ENCODE data around the gene PRRC2A.

PRRC2A gene

GRCh38 chr6:31624070-31624469, 3.6 kb downstream of the PRRC2A start:
- no peak for DNase-seq (ENCODE audit: low spot score)

GRCh38 chr6:31626952-31627351, 6.4 kb downstream of the PRRC2A start:
- DNase-seq (ENCODE audit: low spot score): no peak

- no peak for DNase-seq (ENCODE audit: low spot score)
Measured at GRCh38 chr6:31627690-31628287, 7.3 kb downstream of the PRRC2A start.

GRCh38 chr6:31629014-31629413, 8.5 kb downstream of the PRRC2A start:
- DNase-seq (ENCODE audit: low spot score): no peak

- DNase-seq (ENCODE audit: low spot score): no peak
Measured at GRCh38 chr6:31630177-31630934, 9.8 kb downstream of the PRRC2A start.

GRCh38 chr6:31631209-31631608, 10.7 kb downstream of the PRRC2A start:
- DNase-seq (ENCODE audit: low spot score): no peak

GRCh38 chr6:31631681-31632278, 11.3 kb downstream of the PRRC2A start:
- no peak for DNase-seq (ENCODE audit: low spot score)

- no peak for DNase-seq (ENCODE audit: low spot score)
Measured at GRCh38 chr6:31632279-31632946, 11.9 kb downstream of the PRRC2A start.

- DNase-seq (ENCODE audit: low spot score): no peak
Measured at GRCh38 chr6:31633447-31633846, 12.9 kb downstream of the PRRC2A start.

- DNase-seq (ENCODE audit: low spot score): no peak
Measured at GRCh38 chr6:31634131-31634530, 13.6 kb downstream of the PRRC2A start.

- no peak for DNase-seq (ENCODE audit: low spot score)
Measured at GRCh38 chr6:31634969-31635575, 14.6 kb downstream of the PRRC2A start.

GRCh38 chr6:31636698-31637596, 16.4 kb downstream of the PRRC2A start:
- DNase-seq (ENCODE audit: low spot score): no peak

- no peak for DNase-seq (ENCODE audit: low spot score)
Measured at GRCh38 chr6:31639043-31639442, 18.5 kb downstream of the PRRC2A start.

GRCh38 chr6:31639449-31639861, 18.9 kb downstream of the PRRC2A start:
- no peak for DNase-seq (ENCODE audit: low spot score)

GRCh38 chr6:31640612-31641011, 20.1 kb downstream of the PRRC2A start:
- no peak for DNase-seq (ENCODE audit: low spot score)

GRCh38 chr6:31641370-31641769, 20.9 kb downstream of the PRRC2A start:
- DNase-seq (ENCODE audit: low spot score): no peak

GRCh38 chr6:31642798-31643570, 22.5 kb downstream of the PRRC2A start:
- DNase-seq (ENCODE audit: low spot score): no peak

GRCh38 chr6:31643818-31644454, 23.4 kb downstream of the PRRC2A start:
- no peak for DNase-seq (ENCODE audit: low spot score)

- no peak for DNase-seq (ENCODE audit: low spot score)
Measured at GRCh38 chr6:31645325-31645724, 24.8 kb downstream of the PRRC2A start.

- DNase-seq (ENCODE audit: low spot score): peak; percentile 67
Measured at GRCh38 chr6:31651602-31652191, 31.2 kb downstream of the PRRC2A start.

All from activated CD4-positive, alpha-beta T cell treated with anti-CD3 and anti-CD28 coated beads, Interleukin-2, Interleukin-4, amounts not matched to agents 100 ng/mL and 50 ng/mL, durations not matched to agents 16 hours and 8 hours (primary cell).